Activated CD8-positive, alpha-beta memory T cell treated with anti-CD3 and anti-CD28 coated beads, Interleukin-2, amount 50 U/mL, for 1 hour (primary cell): ENCODE measurements around the gene C1GALT1.
A peak's percentile ranks its signal among the peaks of the same experiment; 100 is the strongest.

Source experiments
- DNase-seq: peaks from one replicate; pipeline ENCODE4 v3.0.0-alpha.2; 2020; ENCODE audit errors: extremely low read depth

The C1GALT1 gene

DNA sequence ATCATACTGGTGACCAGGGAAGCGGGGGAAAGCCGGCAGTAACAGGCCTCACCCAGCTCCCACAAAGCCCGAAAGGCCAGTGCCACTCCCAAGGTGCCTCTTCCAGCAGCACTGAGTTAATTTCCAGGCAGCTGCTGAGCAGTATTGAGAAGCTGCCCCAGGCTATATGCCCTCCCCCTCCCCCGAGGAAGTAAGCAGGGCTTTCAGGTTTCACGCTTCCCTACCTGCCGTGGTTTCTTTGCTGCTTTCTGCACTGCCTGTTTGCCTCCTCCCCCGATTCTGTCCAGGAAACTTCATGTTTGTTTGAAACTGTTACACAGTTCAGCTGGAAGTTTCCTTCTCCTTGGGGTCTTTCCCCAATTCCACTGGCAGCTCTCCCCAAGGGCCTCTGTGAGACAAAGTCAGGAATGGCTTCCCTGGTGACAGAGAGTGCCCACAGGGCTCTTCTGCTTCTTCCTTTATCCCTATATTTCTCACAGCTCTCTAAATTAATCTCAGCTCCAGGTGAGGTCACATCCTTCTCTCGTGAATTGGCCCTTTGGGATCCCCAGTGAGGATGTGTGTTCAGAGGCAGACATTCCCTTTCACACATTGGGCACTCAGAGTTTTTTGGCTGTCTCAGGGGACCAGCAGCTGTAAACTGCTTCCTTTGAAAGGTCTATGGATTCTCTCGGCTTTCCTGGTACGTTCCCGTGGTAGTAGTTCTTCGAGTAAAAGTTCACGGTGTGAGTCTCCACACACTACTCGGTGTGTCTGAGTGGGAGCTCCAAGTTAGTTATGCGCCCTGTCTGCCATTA, 19.4 kb downstream of the C1GALT1 start:
- peak; percentile 10 for DNase-seq

DNA sequence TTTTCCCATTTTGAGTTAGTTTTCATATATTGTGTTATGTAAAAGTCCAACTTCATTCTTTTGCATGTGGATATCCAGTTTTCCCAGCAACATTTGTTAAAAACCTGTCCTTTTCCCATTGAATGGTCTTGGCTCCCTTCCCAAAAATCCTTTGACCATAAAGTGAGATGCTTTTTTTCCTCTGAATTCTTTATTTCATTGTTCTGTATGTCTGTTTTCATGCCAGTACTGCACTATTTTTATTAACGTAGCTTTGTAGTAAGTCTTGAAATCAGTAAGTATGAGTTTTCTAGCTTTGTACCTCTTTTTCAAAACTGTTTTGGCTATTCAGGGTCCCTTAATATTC, 20.0 kb downstream of the C1GALT1 start:
- no peak for DNase-seq

DNA sequence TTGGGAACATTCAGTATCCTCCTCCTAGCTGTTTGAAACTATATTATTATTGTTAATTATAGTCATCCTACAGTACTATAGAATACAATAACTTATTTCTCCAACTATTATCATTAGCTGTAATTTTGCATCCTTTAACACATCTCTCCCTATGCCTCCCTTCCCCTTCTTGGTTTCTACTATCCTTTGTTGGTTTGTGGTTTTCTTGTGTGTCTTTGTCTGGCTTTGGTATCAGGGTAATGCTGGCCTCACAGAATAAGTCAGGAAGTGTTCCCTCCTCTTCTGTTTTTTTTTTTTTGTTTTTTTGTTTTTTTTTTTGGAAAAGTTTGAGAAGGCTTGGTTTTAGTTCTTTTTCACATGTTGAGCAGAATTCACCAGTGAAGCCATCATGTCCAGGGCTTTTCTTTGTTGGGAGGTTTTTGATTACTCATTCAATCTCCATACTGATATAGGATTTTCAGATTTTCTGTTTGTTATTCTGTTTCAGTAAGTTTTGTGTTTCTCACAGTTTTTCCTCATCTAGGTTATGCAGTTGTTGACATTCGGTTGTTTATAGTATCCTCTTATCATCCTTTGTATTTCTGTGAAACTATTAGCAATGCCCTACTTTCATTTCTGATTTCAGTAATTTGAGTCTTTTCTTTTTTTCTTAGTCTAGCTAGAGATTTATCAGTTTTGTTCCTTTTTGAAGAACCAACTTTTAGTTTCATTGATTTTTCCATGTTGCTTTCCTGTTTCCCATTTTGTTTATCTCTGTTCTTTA, 21.6 kb downstream of the C1GALT1 start:
- DNase-seq, result no peak

DNA sequence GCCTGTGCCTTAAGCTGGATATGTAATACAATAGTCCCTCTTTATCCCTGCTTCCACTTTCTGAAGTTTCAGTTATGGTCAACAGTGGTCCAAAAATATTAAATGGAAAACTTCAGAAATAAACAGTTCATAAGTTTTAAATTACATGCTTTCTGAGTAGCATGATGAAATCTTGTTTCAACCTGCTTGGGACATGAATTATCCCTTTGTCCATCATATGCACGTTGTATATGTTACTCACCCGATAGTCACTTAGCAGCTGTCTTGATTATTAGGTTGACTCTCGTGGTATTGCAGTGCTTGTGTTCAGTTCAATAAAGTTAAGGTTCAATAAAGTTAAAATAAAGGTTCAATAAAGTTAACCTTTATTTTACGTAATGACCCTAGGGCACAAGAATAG, 25.5 kb downstream of the C1GALT1 start:
- DNase-seq, result no peak

DNA sequence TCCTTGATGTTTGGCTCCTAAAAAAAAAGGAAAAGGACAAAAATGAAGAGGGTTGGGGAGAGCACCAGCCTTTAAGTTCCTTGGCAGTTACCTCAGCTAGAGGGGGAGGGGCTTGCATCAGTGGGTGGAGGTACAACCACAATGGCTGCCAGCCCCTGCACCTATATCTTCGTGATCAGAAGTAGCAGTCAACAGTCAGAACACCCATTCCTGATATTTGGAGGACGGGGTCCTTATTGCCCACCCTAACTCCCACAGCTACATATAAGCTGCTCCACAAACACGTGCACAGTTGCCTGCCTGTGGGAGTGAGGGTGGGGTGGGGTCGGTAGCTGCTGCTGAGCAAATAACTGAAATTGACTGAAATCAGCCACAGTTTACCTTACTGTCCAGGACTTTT, 26.2 kb downstream of the C1GALT1 start:
- no peak for DNase-seq

DNA sequence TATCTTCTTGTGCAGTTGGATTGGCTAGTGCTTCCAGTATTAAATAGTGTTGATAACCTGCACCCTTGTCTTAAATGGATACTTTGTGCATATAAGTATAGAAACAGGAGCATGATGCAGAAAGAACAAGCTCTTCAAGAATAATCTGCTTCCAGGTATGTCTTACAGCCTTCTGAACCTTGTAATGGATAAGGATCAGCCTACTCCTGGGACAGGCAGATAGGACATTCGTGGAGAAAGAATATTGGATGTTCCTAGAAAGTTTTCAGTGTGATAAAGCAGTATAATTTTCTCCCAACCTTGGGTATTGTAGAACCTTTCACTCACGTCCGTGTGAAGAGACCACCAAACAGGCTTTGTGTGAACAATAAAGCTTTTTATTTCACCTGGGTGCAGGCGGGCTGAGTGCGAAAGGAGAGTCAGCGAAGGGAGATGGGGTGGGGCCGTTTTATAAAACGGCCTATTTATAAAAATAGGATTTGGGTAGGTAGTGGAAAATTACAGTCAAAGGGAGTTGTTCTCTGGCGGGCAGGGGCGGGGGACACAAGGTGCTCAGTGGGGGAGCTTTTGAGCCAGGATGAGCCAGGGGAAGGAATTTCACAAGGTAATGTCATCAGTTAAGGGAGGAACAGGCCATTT, 27.2 kb downstream of the C1GALT1 start:
- DNase-seq, result no peak

DNA sequence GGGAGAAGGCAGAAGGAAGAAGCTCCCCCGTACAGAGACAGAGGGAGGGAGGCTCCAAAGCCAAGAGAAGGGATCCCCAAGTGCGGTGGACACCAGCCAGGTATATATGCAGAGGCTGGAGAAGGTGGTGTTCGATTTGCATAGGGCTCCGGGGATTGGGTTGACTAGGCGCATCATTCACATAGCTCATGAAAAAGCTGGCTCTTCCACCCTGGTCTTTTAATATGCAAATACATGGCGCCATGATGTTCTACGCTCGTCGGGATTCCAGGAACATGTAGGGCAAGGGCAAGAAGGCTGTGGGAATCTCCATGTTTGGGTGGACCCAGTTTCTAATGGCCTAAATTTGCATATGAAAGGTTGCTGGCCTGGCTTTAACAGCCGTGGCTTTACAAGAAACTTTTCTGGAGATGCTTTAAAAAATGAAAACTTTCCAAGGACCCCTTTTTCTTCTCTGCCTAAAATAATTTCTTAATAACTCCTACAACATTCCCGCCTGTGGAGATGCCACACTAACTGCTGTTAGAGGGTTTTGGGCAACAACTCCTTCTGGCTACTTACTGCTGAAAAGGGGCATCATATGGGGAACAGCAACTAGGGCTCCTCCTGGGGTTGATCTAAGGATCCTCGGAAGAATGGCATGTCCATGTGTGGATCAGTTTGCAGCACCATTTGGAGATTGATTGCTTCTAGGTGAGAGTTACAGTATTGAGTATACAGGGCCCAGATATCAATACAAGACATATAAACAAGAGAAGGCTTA, 28.3 kb downstream of the C1GALT1 start:
- DNase-seq, result no peak

DNA sequence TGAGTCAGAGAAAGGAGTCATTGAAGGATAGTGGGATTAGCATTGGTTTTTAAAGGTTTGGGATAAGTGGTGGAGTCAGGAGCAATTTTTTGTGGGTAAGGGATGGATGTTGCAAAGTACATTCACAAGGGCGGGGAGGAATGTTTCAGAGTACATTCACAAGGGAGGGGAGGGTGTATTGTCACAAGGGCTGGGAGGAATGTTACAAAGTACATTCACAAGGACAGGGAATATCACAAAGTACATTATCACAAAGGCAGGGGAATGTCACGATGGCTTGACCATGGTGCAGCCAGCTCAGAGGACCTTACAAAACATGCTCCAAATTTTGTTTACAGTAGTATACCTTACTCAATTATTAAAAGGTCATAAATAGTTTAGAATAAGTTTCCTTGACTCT, 30.3 kb downstream of the C1GALT1 start:
- no peak for DNase-seq

DNA sequence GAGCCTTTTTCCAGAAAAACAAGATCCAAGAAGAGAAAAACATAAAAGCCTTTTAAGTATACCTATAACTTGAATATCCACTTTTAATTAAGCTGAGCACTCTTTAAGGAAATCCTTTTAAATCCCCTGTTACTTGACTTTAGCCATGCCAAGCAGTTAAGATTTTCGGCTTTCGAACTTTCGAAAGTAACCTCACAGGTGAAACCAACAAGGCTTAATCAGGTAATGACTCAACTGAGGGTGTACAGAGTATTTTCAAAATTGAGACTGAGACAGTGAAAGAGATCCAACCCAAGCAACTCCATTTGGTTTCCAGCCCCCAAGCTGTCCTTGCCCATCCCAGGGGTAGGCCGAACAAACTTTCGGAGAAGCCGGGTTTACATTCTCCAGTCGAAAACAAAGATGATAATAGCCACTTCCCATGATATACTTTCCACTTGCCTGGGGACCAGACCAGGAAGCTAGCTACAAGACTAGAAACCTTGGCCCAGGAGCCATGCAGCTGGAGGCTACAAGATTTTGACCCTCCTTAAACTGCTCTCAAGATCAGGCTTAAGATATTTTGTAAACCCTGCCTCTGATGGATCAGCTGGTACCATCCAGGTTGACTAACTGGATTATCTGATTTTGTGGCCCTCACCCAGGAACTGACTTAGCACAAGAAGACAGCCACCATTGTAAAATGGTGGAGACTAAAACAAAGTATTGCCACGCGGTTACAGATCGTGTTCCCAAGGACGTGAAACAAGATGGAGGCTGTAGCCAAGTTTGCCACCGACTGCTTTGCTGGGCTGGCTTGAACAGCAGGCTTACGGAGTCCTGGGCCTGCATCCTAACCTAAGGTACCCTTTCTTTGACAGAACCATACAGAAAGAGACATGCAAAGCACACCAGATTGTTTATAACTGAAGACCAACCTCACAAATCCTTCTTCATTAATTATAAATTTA, 32.3 kb downstream of the C1GALT1 start:
- no peak for DNase-seq

DNA sequence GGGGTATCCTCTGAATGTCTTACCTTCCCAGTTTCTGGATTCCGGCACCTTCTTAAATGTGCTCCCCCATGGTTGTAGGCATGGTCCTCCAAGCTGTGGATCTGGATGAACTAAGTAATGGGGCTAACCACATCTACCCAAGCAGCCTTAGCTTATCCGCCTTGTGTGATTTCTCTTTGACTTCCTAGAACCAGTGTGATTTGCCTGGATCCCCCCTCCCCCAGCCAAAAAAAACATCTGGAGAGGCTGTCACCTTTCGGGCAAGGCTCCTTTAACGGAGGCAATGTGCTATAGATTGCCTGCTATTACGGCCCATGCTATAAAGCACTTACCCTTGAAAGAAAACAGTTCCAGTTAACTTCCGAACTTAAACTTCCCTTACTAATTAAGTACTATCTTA, 33.9 kb downstream of the C1GALT1 start:
- DNase-seq, result no peak

DNA sequence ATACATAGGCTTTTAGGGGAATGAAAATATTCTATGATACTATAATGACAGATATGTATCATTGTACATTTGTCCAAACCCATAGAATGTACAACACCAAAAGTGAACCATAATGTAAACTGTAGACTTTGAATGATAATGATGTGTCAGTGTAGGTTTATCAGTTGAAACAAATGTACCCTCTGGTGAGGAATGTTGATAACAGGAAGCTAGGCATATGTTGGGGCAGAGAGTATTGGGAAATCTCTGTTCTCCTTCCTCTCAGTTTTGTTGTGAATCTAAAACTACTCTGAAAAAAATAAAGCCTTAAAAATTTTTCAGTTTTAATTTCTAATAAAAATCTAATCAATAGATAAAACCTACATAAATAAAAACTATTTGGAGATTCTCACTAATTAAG, 36.9 kb downstream of the C1GALT1 start:
- DNase-seq, result no peak

DNA sequence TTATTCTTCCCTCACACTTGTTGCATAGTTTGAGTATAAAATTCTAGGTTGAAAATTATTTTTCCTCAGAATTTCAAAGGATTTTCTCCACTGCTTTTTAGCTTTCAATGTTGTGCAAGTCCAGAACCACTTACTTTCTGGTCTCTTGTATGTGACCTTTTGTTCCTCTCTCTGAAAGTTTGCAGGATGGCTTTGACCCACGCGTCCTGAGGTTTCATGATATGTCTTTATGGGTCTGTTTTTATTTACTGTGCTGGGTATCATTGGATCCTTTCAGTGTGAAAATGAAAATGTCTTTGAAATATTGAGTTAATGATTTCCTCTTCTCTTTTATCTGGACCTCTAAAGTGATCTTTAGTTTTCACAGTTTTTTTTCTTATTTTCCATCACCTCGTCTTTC, 38.5 kb downstream of the C1GALT1 start:
- DNase-seq, result no peak

DNA sequence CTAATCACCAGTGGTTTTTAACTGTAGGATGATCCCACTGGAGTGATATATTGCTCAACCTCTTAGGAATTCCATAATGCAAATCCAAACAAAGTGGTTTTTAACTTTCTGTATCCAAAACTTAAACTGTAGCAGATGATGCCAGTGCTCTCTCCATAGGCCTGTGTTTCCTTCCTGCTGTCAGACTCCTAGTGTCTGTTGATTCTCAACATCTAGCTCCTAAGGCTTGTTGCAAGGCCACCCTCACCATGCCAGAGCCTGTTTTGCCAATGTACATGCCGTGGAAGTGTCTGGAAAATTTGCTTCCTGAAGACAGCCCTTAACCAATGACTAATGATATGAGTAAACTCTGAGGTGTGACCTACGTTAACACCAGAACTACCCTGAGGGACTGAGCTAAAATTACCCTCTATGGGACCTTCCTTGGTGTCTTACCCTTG, 39.3 kb downstream of the C1GALT1 start:
- no peak for DNase-seq

DNA sequence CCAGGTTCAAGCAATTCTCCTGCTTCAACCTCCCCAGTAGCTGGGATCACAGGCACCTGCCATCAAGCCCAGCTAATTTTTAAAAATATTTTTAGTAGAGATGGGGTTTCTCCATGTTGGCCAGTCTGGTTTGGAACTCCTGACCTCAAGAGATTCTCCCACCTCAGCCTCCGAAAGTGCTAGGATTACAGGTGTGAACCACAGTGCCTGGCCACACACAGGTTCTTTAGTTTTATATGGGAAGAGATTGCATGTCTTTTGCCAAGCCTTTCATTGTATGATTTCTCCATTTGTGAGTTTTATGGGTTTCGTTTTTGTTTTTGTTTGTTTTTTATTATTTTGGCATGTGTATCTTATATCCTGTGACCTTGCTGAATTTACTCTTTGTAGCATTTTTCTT, 40.9 kb downstream of the C1GALT1 start:
- no peak for DNase-seq

DNA sequence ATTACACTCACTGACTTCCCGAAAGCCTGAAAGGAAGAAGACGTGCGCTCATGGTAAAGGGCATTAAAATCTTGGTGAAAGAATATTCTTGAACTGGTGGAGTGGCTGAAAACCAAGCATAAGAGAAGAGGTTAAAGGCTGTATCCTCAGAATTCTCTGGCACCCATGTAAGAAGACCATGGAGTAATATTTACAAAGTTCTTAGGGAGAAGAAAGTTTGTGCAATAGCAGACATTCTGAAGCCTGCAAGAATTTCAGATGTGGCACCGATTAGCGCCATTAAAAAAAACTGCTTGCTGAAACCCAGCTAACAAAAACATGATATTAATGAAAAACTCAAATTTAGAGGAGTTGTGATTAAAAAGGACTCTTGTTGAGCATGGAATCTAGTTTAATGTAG, 44.1 kb downstream of the C1GALT1 start:
- DNase-seq, result no peak

DNA sequence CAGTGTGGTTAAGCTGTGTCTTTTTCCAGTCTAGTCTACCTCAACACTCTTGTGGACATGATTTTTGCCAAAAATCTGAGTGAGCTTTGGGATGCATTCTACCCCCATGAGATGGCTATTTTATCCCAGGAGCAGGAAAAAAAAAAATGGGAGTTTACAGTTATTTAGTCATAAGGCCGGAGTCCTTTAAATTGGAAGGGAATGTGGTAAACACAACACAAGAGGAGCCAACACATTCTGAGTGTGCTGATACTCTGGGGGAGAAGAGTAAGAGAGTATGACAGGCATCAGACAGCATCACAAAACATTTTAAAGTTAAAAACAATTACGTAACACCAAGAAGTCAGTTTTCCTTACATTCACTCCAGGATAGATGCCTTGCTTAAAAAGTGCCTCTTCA, 46.1 kb downstream of the C1GALT1 start:
- DNase-seq, result no peak

DNA sequence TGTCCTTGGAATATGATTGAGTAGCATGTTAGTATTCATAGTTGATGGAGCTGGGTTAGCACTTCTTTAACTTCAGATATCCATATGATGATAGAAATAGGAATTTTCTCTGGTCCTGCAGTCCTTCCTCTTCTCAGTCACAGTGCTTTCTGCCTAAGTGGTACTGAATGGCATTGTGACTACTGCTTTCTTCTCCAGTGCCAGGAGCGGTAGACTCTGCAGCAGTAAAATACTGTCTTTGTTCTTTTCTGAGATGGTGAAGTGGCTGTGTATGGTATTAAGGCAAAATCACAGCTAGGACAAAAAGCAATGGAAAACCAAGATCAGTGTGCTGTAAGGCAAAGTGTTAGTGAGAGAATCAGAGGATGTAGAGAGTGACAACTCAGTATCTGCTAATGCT, 46.6 kb downstream of the C1GALT1 start:
- DNase-seq, result no peak

DNA sequence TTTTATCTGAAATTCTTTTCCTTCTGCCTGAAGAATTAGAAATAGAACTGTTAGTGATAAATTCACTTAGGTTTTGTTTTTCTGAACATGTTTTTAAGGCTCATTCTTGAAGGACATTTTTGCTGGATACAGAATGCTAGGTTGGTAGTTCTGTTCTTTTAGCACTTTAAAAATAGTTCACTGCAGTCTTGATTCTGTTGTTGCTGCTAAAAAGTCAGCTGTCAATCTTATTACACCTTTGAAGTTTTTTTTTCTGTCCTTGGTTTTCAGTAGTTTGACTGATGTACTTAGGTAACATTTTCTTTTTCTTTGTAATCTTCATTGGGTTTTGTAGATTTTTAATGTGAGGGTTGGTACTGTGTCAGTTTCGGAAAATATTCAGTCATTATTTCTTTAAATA, 48.7 kb downstream of the C1GALT1 start:
- no peak for DNase-seq

DNA sequence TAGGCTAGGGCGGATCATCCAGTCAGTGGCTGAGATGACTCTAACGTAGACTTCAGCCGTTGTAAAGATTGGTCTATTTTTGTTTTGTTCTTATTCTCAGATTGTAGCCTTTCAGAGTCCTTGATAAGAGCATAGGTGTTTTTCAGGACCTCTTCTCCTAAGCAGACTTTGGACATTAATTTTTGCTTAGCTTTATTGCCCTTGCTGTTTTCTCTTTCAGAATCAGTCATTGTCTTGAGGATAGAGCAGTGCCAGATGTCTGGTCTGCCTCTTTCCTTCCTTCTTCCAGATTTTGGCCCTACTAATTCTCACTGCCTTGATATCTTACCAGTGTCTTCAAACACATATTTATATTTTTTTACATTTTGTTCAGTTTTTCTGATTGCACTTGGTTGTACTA, 49.5 kb downstream of the C1GALT1 start:
- DNase-seq, result no peak

DNA sequence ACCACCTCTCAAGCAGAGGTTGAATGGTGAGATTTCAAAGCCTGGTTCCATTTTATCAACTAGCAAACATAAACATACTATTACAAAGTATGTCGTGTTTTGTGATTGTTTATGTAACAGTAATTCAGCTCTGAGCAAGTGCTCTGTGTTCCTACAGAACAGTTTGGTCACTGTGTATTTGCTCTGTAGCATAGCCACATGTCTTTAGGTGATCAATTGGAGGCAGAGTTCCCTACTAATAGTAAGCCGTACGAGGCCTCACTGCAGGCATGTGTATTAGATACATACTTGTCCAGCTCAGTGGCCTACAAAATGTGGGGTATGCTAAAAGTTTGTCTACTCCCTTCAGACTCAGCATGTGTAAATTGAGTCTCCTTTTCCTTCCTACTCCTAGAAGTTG, 53.0 kb downstream of the C1GALT1 start:
- no peak for DNase-seq

DNA sequence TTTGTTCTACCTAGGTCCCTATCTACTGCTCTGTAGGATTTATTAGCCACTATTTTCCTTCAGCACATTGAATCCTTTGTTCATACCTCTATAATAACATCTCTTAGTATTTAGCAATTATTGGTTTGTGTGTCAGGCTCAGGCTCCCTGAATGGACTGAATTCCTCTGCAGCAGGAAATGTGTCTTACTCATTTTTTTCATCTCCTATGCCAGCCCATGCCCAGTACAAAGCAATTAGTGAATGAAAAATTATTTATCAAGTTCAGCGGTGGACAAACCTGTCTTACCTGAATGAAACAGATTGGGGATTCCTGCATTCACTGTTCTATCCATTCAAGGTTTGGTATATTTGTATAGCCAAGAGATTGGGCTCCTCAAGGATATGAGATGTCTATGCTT, 53.7 kb downstream of the C1GALT1 start:
- no peak for DNase-seq
